ENCODE measurements around the gene IFNA4. TPM values are rescaled to one million over a fixed set of nuclear protein-coding genes. Genes with fewer than 3 reads are reported as not detected.
"Not testable (repeated sequence)": the region's sequence is repeated elsewhere in the genome, so short reads cannot be mapped to it uniquely, and the experiment has no call there.

Gene IFNA4
- total and polyA plus RNA-seq, 8 donors, result not detected

DNA sequence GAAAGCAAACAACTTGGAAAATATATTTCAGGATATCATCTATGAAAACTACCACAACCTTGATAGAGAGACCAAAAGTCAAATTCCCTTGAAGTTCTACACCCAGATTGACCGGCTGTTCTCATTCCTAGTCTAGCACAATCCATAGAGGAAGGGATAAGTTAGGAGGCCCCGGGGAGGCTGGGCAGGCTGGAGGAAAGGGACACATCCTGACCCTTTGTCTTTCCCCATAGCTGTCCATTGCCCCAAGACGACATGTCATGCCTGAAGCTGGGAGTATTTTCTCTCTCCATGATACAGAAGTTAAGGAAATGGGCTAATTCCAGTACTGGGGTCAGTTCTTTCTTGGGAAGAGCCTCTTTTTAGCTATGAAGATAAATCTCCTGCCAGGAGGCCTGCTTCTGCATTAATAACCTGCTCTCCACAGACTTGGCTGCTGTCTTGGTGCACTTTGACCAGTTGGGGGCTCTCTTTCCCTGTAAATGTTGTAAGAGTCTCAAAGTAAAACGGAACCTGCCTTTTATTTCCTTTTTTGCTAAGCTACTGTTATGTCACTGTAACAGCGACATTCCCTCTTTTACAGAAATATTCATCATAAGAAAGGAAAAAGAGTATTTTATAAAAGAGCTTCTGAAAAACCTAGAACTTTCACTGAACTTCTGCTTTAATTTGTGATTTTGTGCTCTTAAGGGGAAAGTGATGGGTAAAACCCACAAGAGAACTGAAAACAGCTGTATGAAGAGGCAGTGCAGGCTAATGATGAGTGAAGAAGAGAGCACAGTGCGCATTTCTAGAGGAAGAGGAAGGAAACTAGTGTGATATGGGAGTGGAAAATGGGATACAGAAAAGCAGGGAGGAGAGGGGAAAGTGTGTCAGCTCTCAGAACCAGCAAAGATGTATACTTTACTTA, 7.7 kb upstream of the IFNA4 start:
- ATAC-seq, result peak; percentile 60 to 93 (median 84)
- TF ChIP-seq, protein P1, sequence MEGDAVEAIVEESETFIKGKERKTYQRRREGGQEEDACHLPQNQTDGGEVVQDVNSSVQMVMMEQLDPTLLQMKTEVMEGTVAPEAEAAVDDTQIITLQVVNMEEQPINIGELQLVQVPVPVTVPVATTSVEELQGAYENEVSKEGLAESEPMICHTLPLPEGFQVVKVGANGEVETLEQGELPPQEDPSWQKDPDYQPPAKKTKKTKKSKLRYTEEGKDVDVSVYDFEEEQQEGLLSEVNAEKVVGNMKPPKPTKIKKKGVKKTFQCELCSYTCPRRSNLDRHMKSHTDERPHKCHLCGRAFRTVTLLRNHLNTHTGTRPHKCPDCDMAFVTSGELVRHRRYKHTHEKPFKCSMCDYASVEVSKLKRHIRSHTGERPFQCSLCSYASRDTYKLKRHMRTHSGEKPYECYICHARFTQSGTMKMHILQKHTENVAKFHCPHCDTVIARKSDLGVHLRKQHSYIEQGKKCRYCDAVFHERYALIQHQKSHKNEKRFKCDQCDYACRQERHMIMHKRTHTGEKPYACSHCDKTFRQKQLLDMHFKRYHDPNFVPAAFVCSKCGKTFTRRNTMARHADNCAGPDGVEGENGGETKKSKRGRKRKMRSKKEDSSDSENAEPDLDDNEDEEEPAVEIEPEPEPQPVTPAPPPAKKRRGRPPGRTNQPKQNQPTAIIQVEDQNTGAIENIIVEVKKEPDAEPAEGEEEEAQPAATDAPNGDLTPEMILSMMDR (IDR thresholded peaks at IDR 0.05), result peak in 2 of 4 donors; percentile 14 to 18
- not testable (repeated sequence) for FAIRE-seq

DNA sequence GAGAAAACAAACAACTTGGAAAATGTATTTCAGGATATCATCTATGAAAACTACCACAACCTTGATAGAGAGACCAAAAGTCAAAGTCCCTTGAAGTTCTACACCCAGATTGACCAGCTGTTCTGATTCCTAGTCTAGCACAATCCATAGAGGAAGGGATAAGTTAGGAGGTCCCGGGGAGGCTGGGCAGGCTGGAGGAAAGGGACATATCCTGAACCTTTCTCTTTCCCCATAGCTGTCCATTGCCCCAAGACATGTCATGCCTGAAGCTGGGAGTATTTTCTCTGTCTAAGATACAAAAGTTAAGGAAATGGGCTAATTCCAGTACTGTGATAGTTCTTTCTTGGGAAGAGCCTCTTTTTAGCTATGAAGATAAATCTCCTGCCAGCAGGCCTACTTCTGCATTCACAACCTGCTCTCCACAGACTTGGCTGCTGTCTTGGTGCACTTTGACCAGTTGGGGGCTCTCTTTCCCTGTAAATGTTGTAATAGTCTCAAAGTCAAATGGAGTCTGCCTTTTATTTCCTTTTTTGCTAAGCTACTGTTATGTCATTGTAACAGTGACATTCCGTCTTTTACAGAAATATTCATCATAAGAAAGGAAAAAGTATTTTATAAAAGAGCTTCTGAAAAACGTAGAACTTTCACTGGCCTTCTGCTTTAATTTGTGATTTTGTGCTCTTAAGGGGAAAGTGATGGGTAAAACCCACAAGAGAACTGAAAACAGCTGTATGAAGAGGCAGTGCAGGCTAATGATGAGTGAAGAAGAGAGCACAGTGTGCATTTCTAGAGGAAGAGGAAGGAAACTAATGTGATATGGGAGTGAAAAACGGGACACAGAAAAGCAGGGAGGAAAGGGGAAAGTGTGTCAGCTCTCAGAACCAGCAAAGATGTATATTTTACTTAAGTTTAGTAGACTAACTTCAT, 4.3 kb downstream of the IFNA4 start:
- ATAC-seq, result peak in 3 of 4 donors; percentile 69 to 87 (median 71)

More for the DNA sequence above, 7.7 kb upstream of the IFNA4 start:
- intact Hi-C loops (cut with DNase I); H3K9me3 ChIP-seq; H3K36me3 ChIP-seq; H3K27me3 ChIP-seq; H3K4me1 ChIP-seq; H3K27ac ChIP-seq; H3K4me3 ChIP-seq: not testable (repeated sequence)
- DNase-seq, result peak in 1 of 6 donors; percentile 23
- WGBS, 2 donors, result 32 to 43% methylated on average over 6 of the region's 6 CpGs

DNA sequence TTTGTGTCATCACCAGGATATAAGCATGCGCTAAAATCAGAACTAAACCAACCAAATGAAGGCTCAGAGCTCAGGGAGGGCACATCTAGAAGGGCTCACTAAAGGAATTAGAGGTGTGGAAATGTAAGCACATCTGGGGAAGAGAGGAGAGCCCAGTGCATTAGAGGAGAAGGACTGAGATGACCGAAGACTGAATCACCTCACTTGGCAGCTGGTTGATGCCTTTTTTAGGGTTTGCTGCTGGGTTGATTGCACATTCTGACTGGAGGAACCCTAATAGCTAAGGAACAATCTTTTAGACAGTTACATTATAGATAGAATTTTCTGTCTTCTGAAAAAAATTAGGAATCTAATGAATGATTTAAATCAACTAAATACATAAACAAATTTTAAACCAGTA, 12.7 kb downstream of the IFNA4 start:
- ATAC-seq (no peak), DNase-seq (no peak), FAIRE-seq (no peak)
- Histone ChIP-seq H3K4me1 (no peaks in the 10 kb centered on the region), H3K27me3 (no peaks in the 10 kb centered on the region), H3K9me3 (no peaks in the 10 kb centered on the region), H3K4me3 (no peak overlapping the region), H3K36me3 (no peaks in the 10 kb centered on the region), H3K27ac (no peak overlapping the region)
- TF ChIP-seq, protein P1 (IDR thresholded peaks at IDR 0.05), result no peak
- WGBS, 2 donors, result 72 to 74% methylated on average over 2 of the region's 2 CpGs
- intact Hi-C loops (cut with DNase I), result no loop called here

More for the DNA sequence above, 4.3 kb downstream of the IFNA4 start:
- H3K27me3 ChIP-seq; H3K4me1 ChIP-seq; H3K4me3 ChIP-seq; H3K9me3 ChIP-seq; intact Hi-C loops (cut with DNase I); H3K27ac ChIP-seq; FAIRE-seq; H3K36me3 ChIP-seq: not testable (repeated sequence)
- TF ChIP-seq, protein P1 (IDR thresholded peaks at IDR 0.05), result peak in 1 of 4 donors; percentile 20
- peak in 1 of 6 donors; percentile 17 for DNase-seq
- 30 to 37% methylated on average over 4 of the region's 4 CpGs for WGBS, 2 donors

DNA sequence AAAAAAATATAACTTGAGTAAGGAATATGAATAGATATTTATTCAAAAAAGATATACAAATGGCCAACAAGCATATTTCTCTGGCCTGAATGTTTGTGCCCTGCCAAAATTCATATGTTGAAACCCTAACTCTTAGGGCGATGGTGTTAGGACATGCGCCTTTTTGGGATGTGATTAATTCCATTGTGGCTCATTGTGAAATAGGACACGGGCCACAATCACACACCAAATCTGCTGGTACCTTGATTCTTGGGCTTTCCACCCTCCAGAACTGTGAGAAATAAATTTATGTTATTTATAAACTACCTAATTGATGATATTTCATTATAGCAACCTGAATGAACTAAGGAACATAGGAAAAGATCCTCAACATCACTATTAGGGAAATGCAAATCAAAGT, 15.2 kb downstream of the IFNA4 start:
- H3K27ac ChIP-seq, result no peak overlapping the region
- intact Hi-C loops (cut with DNase I), result no loop called here
- no peaks in the 10 kb centered on the region for H3K9me3 ChIP-seq
- no peaks in the 10 kb centered on the region for H3K27me3 ChIP-seq
- TF ChIP-seq, protein P1 (IDR thresholded peaks at IDR 0.05), result no peak
- 72 to 79% methylated on average over 3 of the region's 3 CpGs for WGBS, 2 donors
- ATAC-seq (no peak), DNase-seq (no peak), FAIRE-seq (no peak)
- H3K4me1 ChIP-seq, result no peaks in the 10 kb centered on the region
- H3K36me3 ChIP-seq, result no peaks in the 10 kb centered on the region
- H3K4me3 ChIP-seq, result no peak overlapping the region
